T-helper 1 cell (primary cell): Measurements from ENCODE around the gene PROKR2.
A peak's percentile ranks its signal among the peaks of the same experiment; 100 is the strongest.

Experiments used
- DNase-seq, 5 donors: peaks; one replicate each; pipeline ENCODE4 v3.0.0-alpha.2; 2012 to 2020
- total RNA-seq, 4 donors: gene quantifications; one replicate each; lab custom pipeline; 2026; lab: John Stamatoyannopoulos, UW

The PROKR2 gene
- total RNA-seq: 0 reads per million in 4 donors

DNA sequence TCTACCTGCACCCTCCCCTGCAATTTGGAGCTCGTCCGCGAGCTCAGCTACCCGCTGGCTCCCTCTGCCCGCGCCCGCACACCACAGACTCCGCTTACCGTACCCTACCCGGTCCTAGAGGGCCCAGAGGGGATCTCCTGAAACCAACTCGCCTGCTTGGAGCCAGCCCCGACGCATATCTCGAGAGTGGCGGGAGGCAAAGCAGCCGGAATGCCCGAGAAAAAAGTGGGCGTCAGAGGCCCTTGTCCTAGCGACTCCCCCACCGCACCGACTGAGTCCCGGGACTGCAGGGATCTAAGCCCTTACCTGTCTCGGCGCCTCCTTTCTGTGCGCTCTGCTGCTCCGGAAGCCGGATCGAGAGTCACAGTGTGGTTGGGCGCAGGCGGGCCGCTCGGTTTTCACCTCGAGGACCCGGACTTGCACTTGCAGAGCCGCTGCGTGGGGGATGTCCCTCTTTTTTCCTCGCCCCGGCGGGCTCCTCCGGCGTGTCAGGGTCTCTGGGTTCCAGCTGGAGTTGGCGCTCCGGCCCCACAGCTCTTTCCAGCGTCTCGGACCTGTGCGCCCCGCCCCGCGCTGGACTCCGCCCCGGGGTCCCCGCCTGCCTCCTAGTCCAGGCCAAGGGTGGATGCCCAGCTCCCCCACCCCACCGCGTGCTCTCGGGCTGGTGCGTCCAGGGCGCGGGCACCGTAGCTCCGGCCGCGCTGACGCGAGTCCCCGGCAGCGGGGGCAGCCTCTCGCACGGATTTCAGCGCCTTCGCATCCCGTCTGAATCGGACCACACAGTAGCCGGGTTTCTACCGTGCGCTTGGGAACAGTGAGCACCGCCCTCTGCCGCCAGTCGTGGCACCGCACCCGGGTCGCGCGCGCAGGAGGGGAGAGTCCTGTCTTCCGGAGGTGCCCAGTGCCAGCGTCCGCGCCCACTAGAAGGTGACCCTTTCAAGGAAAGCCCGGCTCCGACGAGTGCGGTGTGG is at the start of gene PROKR2:
Gene PROKR2, minus strand, starts transcription at position 767 of the 971 bp plus-strand sequence. CDS start 2,585 bp downstream, outside the sequence.
- DNase-seq: no peak

GRCh38 chr20:5364997-5365597 is 48.3 kb upstream of the PROKR2 start:
- DNase-seq: no peak

DNA sequence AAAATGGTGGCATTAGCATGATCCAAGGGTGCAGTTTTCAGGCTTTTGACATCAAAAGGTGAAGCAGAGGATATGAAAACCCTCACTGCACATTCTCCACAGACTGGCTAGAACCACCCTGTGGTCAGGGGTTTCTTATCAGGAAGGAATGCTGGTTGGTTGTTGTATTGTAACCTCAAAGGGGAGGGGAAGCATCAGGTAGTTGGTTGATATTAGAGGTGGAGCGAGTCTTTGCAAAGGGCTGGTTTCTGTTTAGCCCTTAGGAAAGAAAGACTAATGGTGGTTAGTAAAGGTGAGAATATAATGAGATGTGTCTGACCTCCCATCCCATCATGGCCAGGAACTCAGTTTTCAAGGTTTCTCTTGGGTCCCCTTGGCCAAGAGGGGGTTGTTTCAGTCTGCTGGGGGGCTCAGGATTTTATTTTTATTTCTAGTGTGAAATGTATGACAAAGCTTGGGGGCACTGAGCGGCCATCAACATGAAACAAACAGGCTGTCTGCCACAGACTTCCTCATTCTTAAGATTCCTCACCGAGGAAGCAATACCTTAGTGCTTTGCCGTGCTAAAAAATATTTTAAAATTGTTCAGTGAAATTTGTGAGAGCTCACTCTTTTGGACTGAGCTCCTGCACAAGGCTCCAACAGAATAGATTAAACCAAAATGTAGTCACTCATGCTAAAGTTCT is 47.5 kb upstream of the PROKR2 start:
- DNase-seq: no peak

DNA sequence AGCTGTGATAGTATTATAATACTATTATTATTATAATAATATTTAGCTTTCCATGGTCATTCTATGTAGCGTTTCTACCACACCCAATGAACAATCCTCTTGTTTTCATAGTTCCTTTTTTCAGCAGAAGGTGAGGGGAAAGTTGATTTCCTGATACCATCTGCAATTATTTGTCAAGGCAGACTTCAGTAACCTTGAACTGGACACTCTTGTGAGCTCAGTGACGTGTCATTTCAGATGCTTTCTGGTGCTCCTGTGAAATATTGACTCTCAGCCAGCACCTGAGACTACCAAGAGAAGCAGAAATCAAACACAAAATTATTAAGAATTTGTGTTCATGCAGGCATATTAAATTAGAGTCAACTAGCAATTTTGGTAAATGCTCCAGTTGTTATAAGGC is 46.0 kb upstream of the PROKR2 start:
- no peak for DNase-seq

DNA sequence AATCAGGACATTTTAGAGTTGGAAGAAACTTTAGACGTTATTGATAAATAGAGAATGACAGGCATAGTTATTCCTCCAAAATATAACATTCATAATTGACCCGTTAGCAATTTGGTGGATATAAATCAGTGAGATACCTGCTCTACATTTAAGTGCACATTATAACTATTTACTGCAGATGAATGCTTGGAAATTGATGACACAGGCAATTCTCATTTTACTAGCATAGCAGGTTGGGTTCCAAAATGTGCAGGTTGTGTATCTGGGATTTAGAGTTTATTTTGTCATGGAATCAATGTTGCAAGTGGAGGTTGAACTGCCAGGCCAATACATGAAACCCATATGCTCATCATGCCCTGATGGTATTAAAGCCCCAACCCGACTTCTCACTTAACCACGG is 44.4 kb upstream of the PROKR2 start:
- DNase-seq: no peak

DNA sequence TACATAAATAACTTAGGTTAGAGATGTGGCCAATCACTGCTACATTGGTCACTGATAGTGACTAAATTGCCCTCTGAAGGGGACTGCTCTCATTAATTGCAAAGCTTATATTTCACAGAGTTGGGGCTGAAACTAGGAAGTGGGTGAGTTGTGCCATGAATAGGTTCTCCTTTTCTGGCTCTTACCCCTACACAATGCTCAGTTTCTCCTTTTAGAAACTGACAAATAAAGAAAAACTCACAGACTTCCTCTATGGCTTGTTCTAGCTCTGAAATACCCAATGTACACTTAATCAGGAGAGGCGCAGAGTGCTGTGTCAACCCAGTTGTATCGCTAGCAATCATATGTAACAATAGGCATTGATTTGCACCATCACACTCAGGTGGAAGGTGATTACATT is 41.2 kb upstream of the PROKR2 start:
- no peak for DNase-seq

DNA sequence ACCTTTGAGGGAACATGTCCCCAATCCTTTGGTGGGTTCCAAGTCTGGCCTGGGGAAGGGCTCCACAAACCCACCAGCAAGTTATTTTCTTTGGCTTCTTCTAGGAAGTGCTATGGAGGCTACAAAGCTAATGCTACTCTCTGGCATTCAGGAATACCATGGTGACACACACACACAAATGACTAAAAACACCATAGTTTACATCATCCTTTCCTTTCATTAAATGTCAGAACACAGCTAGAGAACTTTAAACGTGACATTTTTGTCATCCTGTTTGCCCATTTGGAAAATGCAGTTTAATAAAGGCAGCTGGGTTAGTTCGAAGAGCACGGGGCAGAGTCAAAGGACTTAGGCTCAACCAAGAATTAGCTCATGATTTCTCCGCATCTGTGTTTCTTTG is 40.2 kb upstream of the PROKR2 start:
- no peak for DNase-seq

DNA sequence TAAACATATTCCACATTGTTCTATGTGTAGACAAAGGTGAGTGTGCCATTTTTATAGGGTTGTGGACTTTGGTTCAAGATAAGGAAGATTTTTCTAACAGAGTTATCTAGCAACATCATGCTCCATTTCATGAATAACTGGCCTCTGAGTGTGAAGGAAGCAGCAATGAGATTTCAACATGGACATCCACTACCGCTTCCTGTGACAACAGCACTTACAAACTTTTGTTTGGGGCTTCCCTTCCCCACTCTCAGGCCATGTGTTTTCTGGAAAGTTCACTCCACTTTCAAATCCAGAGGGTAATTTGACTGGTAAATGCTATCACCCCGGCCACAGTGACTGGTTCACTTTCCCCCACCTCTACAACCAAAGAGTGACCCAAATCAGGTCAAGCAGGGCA is 38.1 kb upstream of the PROKR2 start:
- DNase-seq: no peak

GRCh38 chr20:5353624-5354496 is 37.1 kb upstream of the PROKR2 start:
- DNase-seq: peak in 1 of 5 donors; percentile 9

GRCh38 chr20:5349448-5349847 is 32.7 kb upstream of the PROKR2 start:
- no peak for DNase-seq

DNA sequence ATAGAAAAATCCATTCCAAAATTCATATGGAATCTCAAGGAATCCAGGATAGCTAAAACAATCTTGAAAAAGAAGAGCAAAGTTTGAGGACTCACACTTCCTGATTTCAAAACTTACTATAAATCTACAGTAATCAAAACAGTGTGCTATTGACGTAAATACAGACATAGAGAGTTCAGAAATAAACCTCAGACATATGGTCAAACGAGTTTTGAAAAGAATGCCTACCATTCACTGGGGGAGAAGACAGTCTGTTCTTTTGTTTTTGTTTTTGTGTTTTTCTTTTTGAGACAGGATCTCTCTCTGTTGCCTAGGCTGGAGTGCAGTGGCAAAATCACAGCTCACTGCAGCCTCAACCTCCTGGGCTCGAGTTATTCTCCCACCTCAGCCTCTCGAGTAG is 25.3 kb upstream of the PROKR2 start:
- no peak for DNase-seq

- no peak for DNase-seq
These were observed 14.6 kb upstream of the PROKR2 start for GRCh38 chr20:5331340-5331739.

- DNase-seq: no peak
These were observed 11.5 kb upstream of the PROKR2 start for GRCh38 chr20:5328268-5328667.

GRCh38 chr20:5327356-5327755 is 10.6 kb upstream of the PROKR2 start:
- no peak for DNase-seq

- DNase-seq: no peak
These were observed 957 bp downstream of the PROKR2 start for GRCh38 chr20:5315807-5316187.

- DNase-seq: no peak
These were observed 2.8 kb downstream of the PROKR2 start for GRCh38 chr20:5313916-5314315.

- DNase-seq: no peak
These were observed 4.2 kb downstream of the PROKR2 start for GRCh38 chr20:5312518-5312917.

DNA sequence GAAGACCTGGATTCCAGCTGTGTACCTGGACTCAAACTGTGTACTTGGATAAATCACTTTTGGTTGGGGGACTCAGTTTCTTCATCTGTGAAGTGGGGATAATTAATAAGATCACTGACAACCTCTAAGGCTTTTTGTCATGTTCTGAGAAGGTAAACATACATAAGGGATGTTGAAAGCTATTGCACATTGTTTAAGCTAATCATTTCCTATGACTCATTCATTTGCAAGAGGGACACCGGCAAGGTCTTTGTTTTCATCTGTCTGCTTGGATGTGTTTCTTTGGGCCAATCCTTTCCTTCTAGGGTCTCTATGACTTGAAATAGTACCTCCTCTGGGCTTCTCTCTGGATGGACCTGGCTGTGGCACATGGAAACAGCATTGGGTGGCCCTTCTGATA is 6.8 kb downstream of the PROKR2 start:
- no peak for DNase-seq

GRCh38 chr20:5298811-5299210 is 17.9 kb downstream of the PROKR2 start:
- DNase-seq: no peak

GRCh38 chr20:5297280-5298004 is 19.3 kb downstream of the PROKR2 start:
- no peak for DNase-seq

- no peak for DNase-seq
These were observed 26.2 kb downstream of the PROKR2 start for GRCh38 chr20:5290596-5290995.

DNA sequence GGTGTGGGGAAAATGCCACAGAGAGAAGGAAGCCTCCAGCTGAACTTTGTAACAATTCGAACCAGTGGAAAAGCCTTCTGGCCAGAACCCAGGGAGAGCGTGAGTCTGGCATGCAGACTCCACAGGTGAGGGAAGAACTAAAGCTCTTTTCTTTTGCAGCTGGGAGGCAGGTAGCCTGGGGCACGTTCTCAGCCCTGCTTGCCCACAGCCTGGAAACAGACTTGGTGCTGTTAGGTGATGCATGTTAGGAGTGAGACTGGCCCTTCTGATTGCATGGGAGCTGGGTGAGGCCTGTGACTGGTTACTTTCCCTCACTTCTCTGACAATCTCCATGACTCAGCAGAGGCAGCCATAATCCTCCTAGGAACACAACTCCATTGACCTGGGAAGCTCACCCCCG is 34.2 kb downstream of the PROKR2 start:
- no peak for DNase-seq
